ENCODE measurements around the gene MED25. TPM values are rescaled to one million over a fixed set of nuclear protein-coding genes. Genes with fewer than 3 reads are reported as not detected.

Gene MED25
- total and polyA plus RNA-seq, 2 of the 8 experiments (the other 6 are each of a cell fraction or from before 2014, with no cell fraction given), result 21.6 to 71.4 TPM

GRCh38 chr19:49840736-49841249, 22.7 kb downstream of the MED25 start:
- Histone ChIP-seq H3K4ac (replicated peaks; ENCODE audit: insufficient read length, low read depth, low read length) (no peak overlapping the region), H2AFZ (ENCODE audit: low read length) (no peak overlapping the region), H3K23ac (ENCODE audit: insufficient read length) (no peak overlapping the region), H3K4me2 (ENCODE audit: insufficient read depth in 1 of 2, low read depth in 2 of 2, low read length in 2 of 2) (no peak overlapping the region), H3K27me3 (replicated peaks in 1 of 4; ENCODE audit: control insufficient read depth in 3 of 4, extremely low read depth in 1 of 4, insufficient read depth in 3 of 4, low read length in 3 of 4) (no peaks in the 10 kb centered on the region), H4K8ac (ENCODE audit: extremely low read depth, insufficient read depth, low read length) (no peak overlapping the region), H2BK12ac (ENCODE audit: low read depth, low read length) (no peak overlapping the region), H3K4me3 (ENCODE audit: extremely low read depth in 1 of 4, insufficient read depth in 2 of 4, low read depth in 3 of 4, low read length in 4 of 4) (no peak overlapping the region), H4K5ac (ENCODE audit: insufficient read length, low read depth, low read length) (no peak overlapping the region), H2BK5ac (ENCODE audit: low read depth, low read length) (no peak overlapping the region), H2BK20ac (ENCODE audit: low read length) (no peak overlapping the region), H3K18ac (ENCODE audit: extremely low read depth, low read length) (no peak overlapping the region), H3K79me1 (ENCODE audit: low read depth, low read length) (peaks cover 3% of the 10 kb centered on the region; the same call in 1 of the 2 replicates), H3K4me1 (replicated peaks in 1 of 4; ENCODE audit: control insufficient read depth in 3 of 4, insufficient read depth in 4 of 4, low read length in 3 of 4) (no peaks in the 10 kb centered on the region), H2AK5ac (ENCODE audit: low read depth, low read length) (no peak overlapping the region), H4K20me1 (replicated peaks in 1 of 2; ENCODE audit: control insufficient read depth in 1 of 2, insufficient read depth in 2 of 2, low read length in 2 of 2) (peaks cover under 1% of the 10 kb centered on the region in 2 experiments), H2BK120ac (replicated peaks; ENCODE audit: low read depth, low read length) (no peak overlapping the region), H3K23me2 (ENCODE audit: low read depth, low read length) (no peaks in the 10 kb centered on the region), H3K9ac (replicated peaks in 1 of 4; ENCODE audit: extremely low read depth in 1 of 4, low read depth in 3 of 4, low read length in 3 of 4) (no peak overlapping the region), H2BK15ac (ENCODE audit: low read length) (no peak overlapping the region), H3K14ac (ENCODE audit: insufficient read length) (no peak overlapping the region), H3K79me2 (ENCODE audit: control insufficient read depth in 1 of 2, insufficient read depth in 2 of 2, low read length in 2 of 2) (no peaks in the 10 kb centered on the region), H3K27ac (ENCODE audit: low read depth, low read length) (no peak overlapping the region), H3K56ac (replicated peaks; ENCODE audit: insufficient read length, low read depth, low read length) (no peak overlapping the region), H3K9me3 (ENCODE audit: insufficient read depth in 2 of 2, low read depth in 1 of 2, low read length in 1 of 2) (no peaks in the 10 kb centered on the region), H3K36me3 (ENCODE audit: control insufficient read depth in 2 of 4, insufficient read depth in 4 of 4, low read length in 3 of 4) (peaks cover 2 to 12% (median 8%) of the 10 kb centered on the region in 4 experiments; a peak in 5 of 8 replicates), H4K91ac (replicated peaks; ENCODE audit: insufficient read length, low read length) (no peak overlapping the region)
- CTCF ChIA-PET (ENCODE audit: partially characterized antibody), result interaction anchor here (1.1 kb wide), 1 partner anchor 22 kb away, joined by 3 read pairs; no protein-coding TSS in a partner anchor
- 94% methylated on average over 15 of the region's 17 CpGs; no CpG with 5 or more reads in 1 of the 2 experiments for WGBS, 2 experiments (ENCODE audit: extremely low coverage in 1 of 2, insufficient coverage in 1 of 2, insufficient read length in 1 of 2, insufficient replicate concordance in 2 of 2, low coverage in 1 of 2, low lambda C conversion rate in 2 of 2, missing lambda C conversion rate in 1 of 2)
- POLR2A ChIA-PET (ENCODE audit: partially characterized antibody), result interaction anchor here (0.7 to 3.1 kb wide), 3 partner anchors 9 to 30 kb away, joined by 3 to 13 read pairs (median 3); partner anchors contain the start of gene PTOV1
- TF ChIP-seq RFX5 (IDR thresholded peaks at IDR 0.05; ENCODE audit: borderline replicate concordance, low read depth, low read length) (no peak), ASH2L (IDR thresholded peaks at IDR 0.05; ENCODE audit: low read length) (no peak), CTCF (IDR thresholded peaks at IDR 0.05; ENCODE audit: control extremely low read depth in 1 of 3, insufficient read depth in 1 of 3, low read depth in 1 of 3, low read length in 3 of 3) (peak in 1 of 3 experiments; percentile 5; a peak in 1 of 4 replicates), TCF12 (IDR thresholded peaks at IDR 0.05; ENCODE audit: low read depth, low read length) (no peak), EGR1 (IDR thresholded peaks at IDR 0.05; ENCODE audit: borderline replicate concordance, low read depth, low read length) (no peak), YY1 (IDR thresholded peaks at IDR 0.05; ENCODE audit: low read depth, low read length) (0 out of 2 replicates have a peak, but pooled peaks have one; percentile 8)
- DNase-seq (ENCODE audit: low read depth in 1 of 2, low spot score in 2 of 2), result no peak
- no peak for FAIRE-seq
